ENCODE measurements around the gene RABGAP1L.

DNA sequence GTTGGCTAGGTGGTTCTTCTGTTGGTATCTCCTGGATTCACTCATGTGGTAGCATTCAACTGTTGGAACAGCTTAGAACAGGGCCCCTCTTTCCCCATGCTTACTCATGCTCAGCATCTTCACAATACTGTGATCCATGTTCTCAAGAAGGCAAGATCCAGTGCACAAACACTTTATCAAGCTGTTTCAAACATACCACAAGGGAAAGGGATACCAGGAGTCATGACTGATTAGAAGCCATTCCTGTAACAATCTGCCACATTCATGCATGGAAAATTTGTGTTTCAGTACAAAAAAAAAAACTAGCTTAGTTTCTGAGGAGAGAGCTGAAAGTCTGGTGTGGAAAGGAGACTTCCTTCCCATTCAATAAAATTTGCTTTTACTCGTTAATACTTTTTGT, 670.7 kb downstream of the RABGAP1L start:
- TF ChIP-seq JUND (IDR thresholded peaks at IDR 0.05) (no peak), FOSL1 (IDR thresholded peaks at IDR 0.05; ENCODE audit: low read depth) (no peak), TCF7L2 (IDR thresholded peaks at IDR 0.05; ENCODE audit: borderline replicate concordance, extremely low read depth, insufficient read depth, insufficient read length) (no peak), POLR2AphosphoS5 (IDR thresholded peaks at IDR 0.05; ENCODE audit: low read depth, low read length) (no peak), POLR2A (IDR thresholded peaks at IDR 0.05; ENCODE audit: borderline replicate concordance, extremely low read depth, insufficient read depth, insufficient read length) (no peak), RAD21 (IDR thresholded peaks at IDR 0.05; ENCODE audit: low read depth) (no peak), ZNF274 (IDR thresholded peaks at IDR 0.05; ENCODE audit: low read depth, low read length) (no peak), EZH2phosphoT487 (IDR thresholded peaks at IDR 0.05; ENCODE audit: borderline replicate concordance) (no peak), EZH2 (IDR thresholded peaks at IDR 0.05) (no peak)
- TF ChIP-seq, protein P1, sequence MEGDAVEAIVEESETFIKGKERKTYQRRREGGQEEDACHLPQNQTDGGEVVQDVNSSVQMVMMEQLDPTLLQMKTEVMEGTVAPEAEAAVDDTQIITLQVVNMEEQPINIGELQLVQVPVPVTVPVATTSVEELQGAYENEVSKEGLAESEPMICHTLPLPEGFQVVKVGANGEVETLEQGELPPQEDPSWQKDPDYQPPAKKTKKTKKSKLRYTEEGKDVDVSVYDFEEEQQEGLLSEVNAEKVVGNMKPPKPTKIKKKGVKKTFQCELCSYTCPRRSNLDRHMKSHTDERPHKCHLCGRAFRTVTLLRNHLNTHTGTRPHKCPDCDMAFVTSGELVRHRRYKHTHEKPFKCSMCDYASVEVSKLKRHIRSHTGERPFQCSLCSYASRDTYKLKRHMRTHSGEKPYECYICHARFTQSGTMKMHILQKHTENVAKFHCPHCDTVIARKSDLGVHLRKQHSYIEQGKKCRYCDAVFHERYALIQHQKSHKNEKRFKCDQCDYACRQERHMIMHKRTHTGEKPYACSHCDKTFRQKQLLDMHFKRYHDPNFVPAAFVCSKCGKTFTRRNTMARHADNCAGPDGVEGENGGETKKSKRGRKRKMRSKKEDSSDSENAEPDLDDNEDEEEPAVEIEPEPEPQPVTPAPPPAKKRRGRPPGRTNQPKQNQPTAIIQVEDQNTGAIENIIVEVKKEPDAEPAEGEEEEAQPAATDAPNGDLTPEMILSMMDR (IDR thresholded peaks at IDR 0.05 in 2 of 3, conservative IDR thresholded peaks at IDR 0.05 in 1 of 3; ENCODE audit: borderline replicate concordance in 1 of 3, insufficient read depth in 1 of 3, low read depth in 2 of 3, low read length in 2 of 3) = no peak
- TF ChIP-seq, protein P2, sequence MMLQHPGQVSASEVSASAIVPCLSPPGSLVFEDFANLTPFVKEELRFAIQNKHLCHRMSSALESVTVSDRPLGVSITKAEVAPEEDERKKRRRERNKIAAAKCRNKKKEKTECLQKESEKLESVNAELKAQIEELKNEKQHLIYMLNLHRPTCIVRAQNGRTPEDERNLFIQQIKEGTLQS (IDR thresholded peaks at IDR 0.05) = no peak
- TF ChIP-seq, protein P3, sequence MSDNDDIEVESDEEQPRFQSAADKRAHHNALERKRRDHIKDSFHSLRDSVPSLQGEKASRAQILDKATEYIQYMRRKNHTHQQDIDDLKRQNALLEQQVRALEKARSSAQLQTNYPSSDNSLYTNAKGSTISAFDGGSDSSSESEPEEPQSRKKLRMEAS (IDR thresholded peaks at IDR 0.05) = no peak
- TF ChIP-seq, protein P4, sequence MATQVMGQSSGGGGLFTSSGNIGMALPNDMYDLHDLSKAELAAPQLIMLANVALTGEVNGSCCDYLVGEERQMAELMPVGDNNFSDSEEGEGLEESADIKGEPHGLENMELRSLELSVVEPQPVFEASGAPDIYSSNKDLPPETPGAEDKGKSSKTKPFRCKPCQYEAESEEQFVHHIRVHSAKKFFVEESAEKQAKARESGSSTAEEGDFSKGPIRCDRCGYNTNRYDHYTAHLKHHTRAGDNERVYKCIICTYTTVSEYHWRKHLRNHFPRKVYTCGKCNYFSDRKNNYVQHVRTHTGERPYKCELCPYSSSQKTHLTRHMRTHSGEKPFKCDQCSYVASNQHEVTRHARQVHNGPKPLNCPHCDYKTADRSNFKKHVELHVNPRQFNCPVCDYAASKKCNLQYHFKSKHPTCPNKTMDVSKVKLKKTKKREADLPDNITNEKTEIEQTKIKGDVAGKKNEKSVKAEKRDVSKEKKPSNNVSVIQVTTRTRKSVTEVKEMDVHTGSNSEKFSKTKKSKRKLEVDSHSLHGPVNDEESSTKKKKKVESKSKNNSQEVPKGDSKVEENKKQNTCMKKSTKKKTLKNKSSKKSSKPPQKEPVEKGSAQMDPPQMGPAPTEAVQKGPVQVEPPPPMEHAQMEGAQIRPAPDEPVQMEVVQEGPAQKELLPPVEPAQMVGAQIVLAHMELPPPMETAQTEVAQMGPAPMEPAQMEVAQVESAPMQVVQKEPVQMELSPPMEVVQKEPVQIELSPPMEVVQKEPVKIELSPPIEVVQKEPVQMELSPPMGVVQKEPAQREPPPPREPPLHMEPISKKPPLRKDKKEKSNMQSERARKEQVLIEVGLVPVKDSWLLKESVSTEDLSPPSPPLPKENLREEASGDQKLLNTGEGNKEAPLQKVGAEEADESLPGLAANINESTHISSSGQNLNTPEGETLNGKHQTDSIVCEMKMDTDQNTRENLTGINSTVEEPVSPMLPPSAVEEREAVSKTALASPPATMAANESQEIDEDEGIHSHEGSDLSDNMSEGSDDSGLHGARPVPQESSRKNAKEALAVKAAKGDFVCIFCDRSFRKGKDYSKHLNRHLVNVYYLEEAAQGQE (IDR thresholded peaks at IDR 0.05; ENCODE audit: low read depth) = no peak

All from HCT116 (cell line).